ENCODE data around the gene TRIM63.
A peak's percentile ranks its signal among the peaks of the same experiment; 100 is the strongest.

Gene TRIM63

DNA sequence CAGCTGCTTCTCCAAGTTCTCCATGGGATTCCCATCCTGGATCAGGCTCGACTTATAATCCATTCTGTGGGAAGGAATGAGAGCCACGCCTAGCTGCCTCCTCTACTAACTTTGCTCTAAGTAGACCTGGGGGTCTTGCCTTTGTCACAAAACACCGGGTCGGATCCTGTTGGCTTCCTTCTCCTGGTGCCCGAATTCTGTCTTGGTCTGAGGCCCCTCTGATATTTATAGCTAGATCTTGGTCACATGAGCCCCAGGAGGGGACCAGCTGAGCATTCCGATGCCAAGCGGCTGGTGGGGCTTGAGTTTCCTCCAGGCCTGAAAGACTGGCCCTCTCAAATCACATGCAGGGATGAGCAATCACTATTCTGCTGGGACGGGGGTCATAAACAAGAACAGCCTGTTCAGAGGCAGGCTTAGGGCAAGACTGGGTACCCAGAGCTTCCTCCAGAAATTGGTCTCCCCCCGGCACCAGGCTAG is at the start of gene TRIM63:
TSS of gene TRIM63 (minus strand) at position 199 of the 480 bp plus-strand sequence. CDS start at position 63, 136 bp downstream.
- peak in 1 of 2 donors; percentile 44 for DNase-seq (ENCODE audit: low read depth in 2 of 2)
- H3K4me3 ChIP-seq (replicated peaks in 1 of 2; ENCODE audit: low read depth in 2 of 2, low read length in 2 of 2) = peak within 1 kb of the TSS in 1 of 2 donors; percentile 31

DNA sequence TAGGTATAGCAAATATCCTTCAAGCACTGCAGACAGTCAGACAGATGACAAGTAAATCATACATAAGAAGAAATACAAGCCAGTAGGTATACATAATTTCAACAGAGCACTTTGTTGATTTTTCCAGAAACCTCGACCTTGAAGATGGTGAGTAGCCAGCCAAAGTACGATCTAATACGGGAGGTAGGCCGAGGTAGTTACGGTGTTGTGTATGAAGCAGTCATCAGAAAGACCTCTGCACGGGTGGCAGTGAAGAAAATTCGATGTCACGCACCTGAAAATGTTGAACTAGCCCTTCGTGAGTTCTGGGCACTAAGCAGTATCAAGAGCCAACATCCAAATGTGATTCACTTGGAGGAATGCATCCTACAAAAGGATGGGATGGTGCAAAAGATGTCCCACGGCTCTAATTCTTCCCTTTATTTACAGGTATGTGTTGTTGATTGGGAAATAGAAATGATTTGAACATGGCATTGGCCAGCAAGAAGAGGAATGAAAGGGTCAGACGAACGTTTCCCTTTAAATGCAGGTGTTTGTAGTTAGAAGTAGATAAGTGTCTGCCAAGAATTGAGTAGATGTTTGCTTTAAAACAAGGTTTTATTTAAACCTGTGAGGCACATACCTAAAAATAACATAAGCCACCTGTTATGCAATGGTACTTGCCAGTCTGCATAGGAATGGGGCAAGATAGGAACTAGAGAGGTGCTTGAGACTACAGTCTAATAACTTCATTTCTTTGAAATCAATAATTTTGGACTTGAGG is 46.9 kb upstream of the TRIM63 start:
- no peak overlapping the region for H3K4me3 ChIP-seq (replicated peaks in 1 of 2; ENCODE audit: low read depth in 2 of 2, low read length in 2 of 2)
- no peak for DNase-seq (ENCODE audit: low read depth in 2 of 2)

More for the DNA sequence above, at the start of gene TRIM63:
- TF ChIP-seq, protein P1, sequence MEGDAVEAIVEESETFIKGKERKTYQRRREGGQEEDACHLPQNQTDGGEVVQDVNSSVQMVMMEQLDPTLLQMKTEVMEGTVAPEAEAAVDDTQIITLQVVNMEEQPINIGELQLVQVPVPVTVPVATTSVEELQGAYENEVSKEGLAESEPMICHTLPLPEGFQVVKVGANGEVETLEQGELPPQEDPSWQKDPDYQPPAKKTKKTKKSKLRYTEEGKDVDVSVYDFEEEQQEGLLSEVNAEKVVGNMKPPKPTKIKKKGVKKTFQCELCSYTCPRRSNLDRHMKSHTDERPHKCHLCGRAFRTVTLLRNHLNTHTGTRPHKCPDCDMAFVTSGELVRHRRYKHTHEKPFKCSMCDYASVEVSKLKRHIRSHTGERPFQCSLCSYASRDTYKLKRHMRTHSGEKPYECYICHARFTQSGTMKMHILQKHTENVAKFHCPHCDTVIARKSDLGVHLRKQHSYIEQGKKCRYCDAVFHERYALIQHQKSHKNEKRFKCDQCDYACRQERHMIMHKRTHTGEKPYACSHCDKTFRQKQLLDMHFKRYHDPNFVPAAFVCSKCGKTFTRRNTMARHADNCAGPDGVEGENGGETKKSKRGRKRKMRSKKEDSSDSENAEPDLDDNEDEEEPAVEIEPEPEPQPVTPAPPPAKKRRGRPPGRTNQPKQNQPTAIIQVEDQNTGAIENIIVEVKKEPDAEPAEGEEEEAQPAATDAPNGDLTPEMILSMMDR (IDR thresholded peaks at IDR 0.05; ENCODE audit: low read depth, low read length) = no peak

GRCh38 chr1:26112407-26112775 is 45.0 kb upstream of the TRIM63 start:
- no peak for DNase-seq (ENCODE audit: low read depth in 2 of 2)
- H3K4me3 ChIP-seq (replicated peaks in 1 of 2; ENCODE audit: low read depth in 2 of 2, low read length in 2 of 2) = peak overlapping the region; percentile 77 to 100
- TF ChIP-seq, protein P1 (IDR thresholded peaks at IDR 0.05; ENCODE audit: low read depth, low read length) = no peak

More for the DNA sequence above, 46.9 kb upstream of the TRIM63 start:
- TF ChIP-seq, protein P1 (IDR thresholded peaks at IDR 0.05; ENCODE audit: low read depth, low read length) = no peak

DNA sequence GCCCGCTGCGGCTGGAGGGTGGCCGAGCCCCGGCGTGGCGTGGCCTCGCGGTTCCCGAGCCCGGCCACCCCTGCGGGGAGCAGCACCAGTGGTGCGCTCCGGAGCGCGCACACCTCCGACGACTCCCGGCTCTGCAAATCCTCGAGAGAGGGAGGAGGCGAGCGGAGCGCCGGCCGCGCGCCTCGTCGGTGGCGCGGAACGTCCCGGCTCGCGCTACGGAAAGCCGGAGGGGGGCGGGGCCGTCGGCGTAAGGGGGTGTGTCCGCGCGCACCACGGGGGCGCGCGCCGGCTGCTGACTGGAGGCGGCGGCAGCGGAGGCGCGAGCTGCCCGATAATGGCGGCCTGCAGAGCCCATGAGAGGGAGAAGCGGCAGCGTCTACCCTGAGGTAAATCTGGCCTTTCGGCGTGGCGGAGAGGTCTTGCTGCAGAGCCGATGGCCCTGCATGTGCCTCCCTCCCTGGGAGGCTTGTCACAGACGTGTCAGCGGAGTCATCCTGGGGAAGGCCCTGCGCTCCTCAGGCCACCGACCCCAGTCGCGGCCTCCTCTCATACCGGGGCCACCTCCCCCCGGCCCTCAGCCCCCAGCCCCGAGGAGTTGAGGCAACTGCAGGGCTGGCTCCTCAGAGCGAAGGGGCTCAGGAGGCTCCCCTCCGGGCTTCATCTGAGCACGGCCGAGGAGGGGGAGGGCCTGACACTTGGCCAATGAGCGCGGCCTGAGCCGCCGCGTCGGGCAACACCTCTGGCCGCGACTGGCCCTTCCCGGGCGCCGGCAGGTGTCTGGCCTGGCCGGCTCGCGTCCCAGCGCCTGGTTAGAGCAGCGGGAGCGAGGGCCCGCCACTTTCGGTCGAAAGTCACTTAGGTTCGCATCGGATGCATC is 44.3 kb upstream of the TRIM63 start, which contains the start of gene PDIK1L:
TSS of gene PDIK1L (plus strand) at position 295 of the 877 bp plus-strand sequence. CDS start 2,485 bp downstream, outside the sequence.
- peak; percentile 96 to 98 for DNase-seq (ENCODE audit: low read depth in 2 of 2)
- TF ChIP-seq, protein P1 (IDR thresholded peaks at IDR 0.05; ENCODE audit: low read depth, low read length) = no peak
- peak within 1 kb of the TSS; percentile 77 to 100 for H3K4me3 ChIP-seq (replicated peaks in 1 of 2; ENCODE audit: low read depth in 2 of 2, low read length in 2 of 2)

- TF ChIP-seq, protein P1 (IDR thresholded peaks at IDR 0.05; ENCODE audit: low read depth, low read length) = no peak
- peak; percentile 68 to 74 for DNase-seq (ENCODE audit: low read depth in 2 of 2)
- peak overlapping the region; percentile 70 to 77 for H3K4me3 ChIP-seq (replicated peaks in 1 of 2; ENCODE audit: low read depth in 2 of 2, low read length in 2 of 2)
Observed at GRCh38 chr1:26110731-26111529, 43.5 kb upstream of the TRIM63 start.

Data from cardiac fibroblast (primary cell).